CD4-positive, alpha-beta T cell treated with Interleukin-2 at 100 ng/mL for 4 hours (primary cell): ENCODE data around the gene S1PR3.

Source experiments
- DNase-seq: peaks from one replicate; pipeline ENCODE4 v3.0.0-alpha.2; 2020; ENCODE audit warnings: low spot score

Gene S1PR3

GRCh38 chr9:88993327-88993726 is 2.1 kb downstream of the S1PR3 start:
- DNase-seq: no peak

DNA sequence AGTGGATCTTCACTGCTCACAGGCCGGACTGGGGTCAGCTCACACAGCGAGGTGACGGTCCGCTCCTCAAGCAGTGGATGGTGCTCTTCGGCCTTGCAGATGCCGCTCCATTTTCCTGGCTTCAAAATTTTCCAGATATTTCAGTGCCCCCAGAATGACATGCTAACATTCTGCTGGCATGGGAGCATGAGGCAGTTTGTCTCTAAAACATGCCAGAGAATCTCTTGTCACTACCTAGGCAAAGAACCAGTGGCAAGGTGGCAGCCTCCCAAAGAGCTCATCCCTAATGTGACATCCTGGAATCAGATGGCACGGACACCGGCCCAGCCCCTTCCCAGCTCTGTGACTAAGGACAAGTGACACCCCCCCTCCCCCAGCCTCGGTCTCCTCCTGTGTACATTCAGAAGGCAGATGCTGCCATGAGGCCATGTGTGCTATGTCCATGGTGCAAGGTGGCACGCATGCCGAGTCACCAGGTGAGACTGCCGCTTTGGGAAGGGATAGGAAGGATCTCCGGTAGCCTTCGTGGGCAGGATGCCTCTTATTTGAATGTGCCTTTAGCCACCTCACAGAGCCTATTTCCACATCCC is 2.7 kb downstream of the S1PR3 start:
- no peak for DNase-seq

DNA sequence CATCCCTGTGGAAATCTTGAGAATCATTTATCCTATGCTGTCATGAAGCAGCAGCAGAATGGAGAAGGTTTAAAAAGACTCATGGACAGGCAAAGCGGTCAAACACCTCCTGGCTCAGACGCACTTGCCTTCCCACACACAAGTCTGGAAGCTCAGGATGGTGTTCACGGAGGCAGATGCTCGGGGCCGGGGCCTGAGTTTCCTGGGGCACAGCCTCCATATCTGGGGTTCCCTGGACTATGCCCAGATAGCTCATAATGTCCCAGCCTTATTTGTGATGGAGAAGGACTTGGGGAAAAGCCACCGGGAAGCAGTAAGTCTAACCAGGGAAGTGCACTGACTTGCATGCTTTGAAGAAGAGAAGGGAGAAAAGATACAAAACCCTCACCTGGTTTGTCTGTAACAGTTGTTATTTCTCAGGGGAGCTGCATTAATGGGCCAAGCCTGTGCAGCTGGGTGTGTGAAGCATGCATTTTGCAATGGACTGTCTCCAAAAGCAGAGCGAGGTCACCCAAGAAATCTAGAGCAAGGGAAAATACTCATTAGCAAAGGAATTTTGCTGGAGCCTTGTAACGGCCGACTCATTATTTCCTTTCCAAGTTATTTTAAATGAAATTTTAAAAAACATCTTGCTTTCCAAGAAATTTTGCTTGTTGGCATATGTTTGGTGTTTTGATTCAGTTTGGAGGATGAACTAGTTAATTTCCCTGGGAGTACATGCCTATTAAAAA is 3.4 kb downstream of the S1PR3 start:
- no peak for DNase-seq

DNA sequence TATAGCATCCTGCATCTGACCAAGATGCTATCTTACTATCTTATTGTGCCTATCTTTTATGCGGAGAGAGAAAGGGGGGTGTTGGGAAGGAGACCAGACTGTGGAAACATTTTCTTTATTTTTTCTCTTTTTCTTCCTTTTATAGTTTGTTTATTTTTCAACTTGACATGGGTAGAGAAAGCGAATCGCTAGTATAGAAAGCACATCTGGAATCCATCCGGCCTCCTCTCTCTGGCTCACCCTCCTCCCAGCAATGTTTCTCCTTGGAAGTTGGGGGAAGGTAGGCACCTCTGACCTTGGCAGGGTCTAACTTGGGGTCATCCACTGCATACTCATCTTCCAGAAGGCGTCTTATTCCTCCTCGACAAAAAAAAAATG is 3.9 kb downstream of the S1PR3 start:
- DNase-seq: no peak

GRCh38 chr9:88995627-88996026 is 4.4 kb downstream of the S1PR3 start:
- no peak for DNase-seq

DNA sequence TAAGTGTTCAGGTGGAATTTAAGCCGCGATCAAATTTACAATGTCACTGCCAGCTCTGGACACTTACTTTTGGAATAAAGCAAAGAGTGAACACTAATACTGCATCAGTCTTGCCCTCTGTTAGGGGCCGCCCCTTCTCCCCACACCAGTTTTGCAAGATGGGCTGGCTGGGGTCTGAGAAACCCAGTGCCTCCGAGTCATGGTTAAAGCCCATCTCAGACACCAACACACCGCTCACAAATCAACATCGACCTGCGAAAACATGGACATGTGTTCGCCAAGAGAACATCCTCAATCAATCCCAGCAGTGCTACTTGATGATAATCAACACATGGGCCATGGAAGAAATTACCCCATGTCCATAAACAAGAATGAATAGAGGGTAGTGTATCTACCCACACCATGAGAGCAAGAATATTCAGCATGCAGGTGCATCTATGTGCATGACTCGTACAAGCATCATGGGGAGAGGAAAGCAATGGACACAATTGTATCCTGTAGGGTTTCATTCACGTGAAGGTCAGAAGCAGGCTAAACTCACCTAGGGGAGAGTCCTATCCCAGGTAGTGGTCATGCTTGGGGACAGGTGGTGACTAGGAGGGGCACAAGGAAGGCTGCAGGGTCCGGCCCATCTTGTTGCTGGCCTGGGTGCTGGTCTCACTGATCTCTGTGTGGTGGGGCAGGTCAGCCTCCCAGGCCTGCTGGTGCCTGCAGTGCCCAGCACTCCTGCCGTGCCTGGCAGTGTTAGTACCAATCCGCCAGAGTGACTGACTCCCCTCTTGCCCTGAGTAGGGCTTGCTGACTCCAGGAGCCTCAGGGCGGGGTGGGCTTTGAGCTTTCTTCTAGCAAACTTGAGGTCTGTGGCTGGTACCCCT is 5.0 kb downstream of the S1PR3 start:
- DNase-seq: no peak

GRCh38 chr9:88996921-88997235 is 5.6 kb downstream of the S1PR3 start:
- no peak for DNase-seq

DNA sequence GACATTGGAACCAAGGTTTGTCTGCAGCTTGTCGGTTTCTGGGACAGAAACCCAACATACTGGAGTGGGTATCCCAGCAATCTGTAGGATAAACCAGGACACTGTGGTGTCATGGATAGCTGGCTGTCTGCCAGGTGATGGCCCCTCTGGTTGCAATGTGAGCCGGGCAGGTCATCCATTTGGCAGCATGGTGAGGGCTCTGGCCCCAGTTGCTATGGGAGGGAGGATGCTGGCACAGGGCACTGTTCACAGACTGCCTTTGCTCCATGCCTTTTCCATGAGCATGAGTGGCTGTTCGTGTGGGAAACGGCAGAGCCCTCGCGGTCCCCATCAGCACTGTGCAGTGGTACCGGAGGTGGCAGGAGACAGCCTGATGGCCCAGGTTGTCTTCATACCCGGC is 6.4 kb downstream of the S1PR3 start:
- no peak for DNase-seq

- DNase-seq: no peak
Measured at GRCh38 chr9:88998503-88998902, 7.2 kb downstream of the S1PR3 start.

- no peak for DNase-seq
Measured at GRCh38 chr9:88998911-88999310, 7.6 kb downstream of the S1PR3 start.

DNA sequence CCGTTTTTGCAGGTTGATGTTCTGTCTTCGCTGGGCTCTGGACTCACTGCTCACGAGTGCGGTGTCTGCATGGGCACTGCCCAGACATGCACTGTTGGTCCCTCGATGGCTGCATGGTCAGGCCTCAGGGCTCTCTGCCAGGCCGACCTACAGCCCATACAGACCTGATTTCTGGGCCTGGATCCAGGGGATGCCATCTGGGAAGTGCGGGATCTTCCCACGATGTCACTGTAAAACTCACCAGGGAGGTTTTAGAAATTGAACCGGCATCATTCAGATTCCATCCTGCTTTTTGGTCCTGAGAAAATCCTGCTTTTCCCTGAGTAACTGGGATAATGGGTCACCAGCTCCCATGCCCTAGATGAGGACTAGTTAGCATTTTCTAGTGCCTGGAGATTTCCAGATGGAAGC is 9.1 kb downstream of the S1PR3 start:
- no peak for DNase-seq

GRCh38 chr9:89000973-89001916 is 10.0 kb downstream of the S1PR3 start:
- peak; percentile 59 for DNase-seq

DNA sequence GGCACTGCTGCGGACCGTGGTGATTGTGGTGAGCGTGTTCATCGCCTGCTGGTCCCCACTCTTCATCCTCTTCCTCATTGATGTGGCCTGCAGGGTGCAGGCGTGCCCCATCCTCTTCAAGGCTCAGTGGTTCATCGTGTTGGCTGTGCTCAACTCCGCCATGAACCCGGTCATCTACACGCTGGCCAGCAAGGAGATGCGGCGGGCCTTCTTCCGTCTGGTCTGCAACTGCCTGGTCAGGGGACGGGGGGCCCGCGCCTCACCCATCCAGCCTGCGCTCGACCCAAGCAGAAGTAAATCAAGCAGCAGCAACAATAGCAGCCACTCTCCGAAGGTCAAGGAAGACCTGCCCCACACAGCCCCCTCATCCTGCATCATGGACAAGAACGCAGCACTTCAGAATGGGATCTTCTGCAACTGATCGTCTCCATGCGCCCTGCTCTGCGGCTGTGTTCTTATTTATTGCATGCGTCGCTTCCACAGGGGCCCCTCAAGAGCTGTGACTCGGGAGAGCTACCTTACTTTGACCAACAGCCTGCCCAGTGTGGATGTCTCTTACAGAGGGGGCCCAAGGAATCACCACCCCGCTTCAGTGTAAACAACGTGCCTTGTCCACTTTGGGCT is 10.8 kb downstream of the S1PR3 start:
- DNase-seq: no peak

DNA sequence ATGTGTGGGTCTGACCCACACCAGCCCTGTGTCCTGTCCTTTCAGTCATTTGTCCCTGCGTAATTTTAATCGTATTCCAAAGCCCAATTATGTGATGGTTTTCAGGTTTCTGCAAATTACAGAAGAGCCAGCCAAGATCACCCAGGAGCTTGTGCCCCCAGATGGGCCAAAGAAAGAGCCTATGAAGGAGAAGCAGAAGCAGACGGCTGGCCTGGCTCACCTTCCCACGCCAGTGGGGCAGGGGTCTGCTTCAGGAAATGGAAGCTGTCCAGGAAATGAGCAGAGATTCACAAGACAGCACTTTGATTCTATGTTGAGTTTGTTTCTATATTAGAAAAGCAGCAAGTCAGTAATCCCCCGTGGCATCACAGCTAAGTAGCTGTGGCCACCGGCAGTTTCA is 11.7 kb downstream of the S1PR3 start:
- DNase-seq: no peak

DNA sequence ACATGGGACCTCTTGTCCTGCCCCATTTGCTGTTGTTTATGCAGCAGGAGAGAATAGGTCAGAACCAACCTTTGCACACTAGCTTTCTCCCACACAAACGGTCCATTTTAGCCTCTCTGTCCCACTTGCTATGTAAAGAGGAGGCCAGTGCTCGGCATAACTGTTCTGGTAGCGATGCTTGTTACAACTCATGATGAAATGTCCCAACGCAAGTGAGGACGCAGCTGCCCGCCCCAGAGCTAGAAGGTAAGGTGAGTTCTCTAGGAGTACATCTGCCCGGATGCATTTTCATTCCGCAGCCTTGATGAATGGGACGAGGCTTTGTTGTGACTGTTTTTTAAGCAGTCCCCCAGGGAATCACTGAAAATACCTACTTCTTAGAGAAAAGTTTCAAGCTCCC is 14.1 kb downstream of the S1PR3 start:
- no peak for DNase-seq

GRCh38 chr9:89006267-89006666 is 15.0 kb downstream of the S1PR3 start:
- DNase-seq: no peak

DNA sequence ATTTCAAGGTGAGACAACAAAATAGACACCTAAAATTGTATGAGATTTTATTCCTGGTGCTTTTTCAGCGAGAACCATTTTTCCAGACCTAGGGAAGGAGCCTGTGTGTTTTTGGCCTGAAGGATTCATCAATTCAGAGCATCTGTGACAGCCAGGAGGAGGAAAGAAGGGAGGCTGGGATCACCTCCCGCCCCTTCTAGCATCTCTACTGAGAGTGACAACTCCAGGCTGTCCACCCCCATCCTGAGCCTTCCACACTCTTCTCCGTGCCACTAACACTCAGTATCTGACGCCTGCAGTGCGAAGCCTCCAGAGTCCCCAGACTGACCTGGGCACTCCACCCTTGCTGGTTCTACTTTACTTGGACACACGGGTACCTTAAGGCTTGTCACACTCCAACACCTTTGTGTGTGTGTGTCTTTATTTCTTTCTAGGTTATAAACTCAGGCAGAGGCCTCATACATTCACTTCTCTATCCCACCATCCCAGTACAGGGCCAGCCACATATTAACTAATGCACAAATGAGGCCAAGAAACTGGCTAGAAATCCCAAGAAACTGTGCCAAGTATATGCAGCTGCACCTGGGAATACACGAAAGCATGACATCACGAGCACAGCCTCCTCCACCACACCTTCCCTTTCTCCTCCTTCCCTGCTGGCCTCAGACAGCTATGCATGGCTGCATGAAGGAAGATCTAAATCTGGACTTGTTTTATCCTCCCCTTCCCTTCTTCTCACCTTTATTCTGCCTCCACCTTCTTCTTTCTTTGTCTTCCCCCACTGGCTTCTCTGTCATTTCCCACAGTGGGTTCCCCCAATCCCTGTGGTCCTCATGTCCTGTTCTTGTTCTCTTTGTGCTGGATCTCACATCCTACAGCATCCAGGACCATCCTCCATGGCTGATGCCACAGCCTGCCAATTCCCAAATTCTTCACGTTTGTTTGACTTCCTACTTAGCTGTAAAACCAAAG is 16.0 kb downstream of the S1PR3 start:
- DNase-seq: no peak

- DNase-seq: no peak
Measured at GRCh38 chr9:89008055-89008743, 16.9 kb downstream of the S1PR3 start.

GRCh38 chr9:89008744-89009545 is 17.7 kb downstream of the S1PR3 start:
- no peak for DNase-seq
